Measurements from ENCODE around the gene PRDM5.

Gene PRDM5

DNA sequence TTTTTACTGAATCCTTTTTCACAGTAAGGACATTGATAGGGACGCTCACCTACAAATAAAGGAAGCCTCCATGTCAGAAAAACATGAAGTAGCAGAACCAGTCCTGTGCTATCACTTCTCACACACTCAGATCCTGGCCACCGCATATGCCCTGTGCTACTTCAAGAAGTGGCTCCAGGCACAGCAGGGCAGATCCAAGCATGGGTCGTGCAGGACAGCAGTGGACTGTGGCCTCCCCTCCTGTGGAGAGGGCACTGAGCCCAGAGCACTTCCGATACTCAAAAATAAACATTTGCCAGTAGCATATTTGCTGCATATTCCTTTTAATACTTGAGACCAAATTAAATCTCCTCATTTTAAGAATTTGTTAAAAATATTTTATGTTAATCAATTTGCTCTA is 167.9 kb downstream of the PRDM5 start:
- TF ChIP-seq EGR1 (IDR thresholded peaks at IDR 0.05), result no peak
- TF ChIP-seq TAF1 (IDR thresholded peaks at IDR 0.05; ENCODE audit: low read depth), result no peak
- TF ChIP-seq FOXM1 (IDR thresholded peaks at IDR 0.05; ENCODE audit: borderline replicate concordance, low read depth), result no peak
- no peak for TF ChIP-seq ZBTB7A (IDR thresholded peaks at IDR 0.05; ENCODE audit: low read depth)
- no peak for TF ChIP-seq TCF12 (IDR thresholded peaks at IDR 0.05; ENCODE audit: low read depth)
- no peak for TF ChIP-seq RAD21 (IDR thresholded peaks at IDR 0.05; ENCODE audit: low read depth)
- TF ChIP-seq YY1 (IDR thresholded peaks at IDR 0.05; ENCODE audit: low read depth), result no peak
- no peak for TF ChIP-seq EP300 (IDR thresholded peaks at IDR 0.05; ENCODE audit: borderline replicate concordance)
- TF ChIP-seq CREB1 (IDR thresholded peaks at IDR 0.05; ENCODE audit: low read depth), result no peak
- TF ChIP-seq, protein P1, sequence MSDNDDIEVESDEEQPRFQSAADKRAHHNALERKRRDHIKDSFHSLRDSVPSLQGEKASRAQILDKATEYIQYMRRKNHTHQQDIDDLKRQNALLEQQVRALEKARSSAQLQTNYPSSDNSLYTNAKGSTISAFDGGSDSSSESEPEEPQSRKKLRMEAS (IDR thresholded peaks at IDR 0.05), result no peak
- TF ChIP-seq CEBPB (IDR thresholded peaks at IDR 0.05), result no peak
- no peak for TF ChIP-seq NFIC (IDR thresholded peaks at IDR 0.05)
- TF ChIP-seq, protein P2, sequence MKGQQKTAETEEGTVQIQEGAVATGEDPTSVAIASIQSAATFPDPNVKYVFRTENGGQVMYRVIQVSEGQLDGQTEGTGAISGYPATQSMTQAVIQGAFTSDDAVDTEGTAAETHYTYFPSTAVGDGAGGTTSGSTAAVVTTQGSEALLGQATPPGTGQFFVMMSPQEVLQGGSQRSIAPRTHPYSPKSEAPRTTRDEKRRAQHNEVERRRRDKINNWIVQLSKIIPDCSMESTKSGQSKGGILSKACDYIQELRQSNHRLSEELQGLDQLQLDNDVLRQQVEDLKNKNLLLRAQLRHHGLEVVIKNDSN (IDR thresholded peaks at IDR 0.05), result no peak
- TF ChIP-seq, protein P3, sequence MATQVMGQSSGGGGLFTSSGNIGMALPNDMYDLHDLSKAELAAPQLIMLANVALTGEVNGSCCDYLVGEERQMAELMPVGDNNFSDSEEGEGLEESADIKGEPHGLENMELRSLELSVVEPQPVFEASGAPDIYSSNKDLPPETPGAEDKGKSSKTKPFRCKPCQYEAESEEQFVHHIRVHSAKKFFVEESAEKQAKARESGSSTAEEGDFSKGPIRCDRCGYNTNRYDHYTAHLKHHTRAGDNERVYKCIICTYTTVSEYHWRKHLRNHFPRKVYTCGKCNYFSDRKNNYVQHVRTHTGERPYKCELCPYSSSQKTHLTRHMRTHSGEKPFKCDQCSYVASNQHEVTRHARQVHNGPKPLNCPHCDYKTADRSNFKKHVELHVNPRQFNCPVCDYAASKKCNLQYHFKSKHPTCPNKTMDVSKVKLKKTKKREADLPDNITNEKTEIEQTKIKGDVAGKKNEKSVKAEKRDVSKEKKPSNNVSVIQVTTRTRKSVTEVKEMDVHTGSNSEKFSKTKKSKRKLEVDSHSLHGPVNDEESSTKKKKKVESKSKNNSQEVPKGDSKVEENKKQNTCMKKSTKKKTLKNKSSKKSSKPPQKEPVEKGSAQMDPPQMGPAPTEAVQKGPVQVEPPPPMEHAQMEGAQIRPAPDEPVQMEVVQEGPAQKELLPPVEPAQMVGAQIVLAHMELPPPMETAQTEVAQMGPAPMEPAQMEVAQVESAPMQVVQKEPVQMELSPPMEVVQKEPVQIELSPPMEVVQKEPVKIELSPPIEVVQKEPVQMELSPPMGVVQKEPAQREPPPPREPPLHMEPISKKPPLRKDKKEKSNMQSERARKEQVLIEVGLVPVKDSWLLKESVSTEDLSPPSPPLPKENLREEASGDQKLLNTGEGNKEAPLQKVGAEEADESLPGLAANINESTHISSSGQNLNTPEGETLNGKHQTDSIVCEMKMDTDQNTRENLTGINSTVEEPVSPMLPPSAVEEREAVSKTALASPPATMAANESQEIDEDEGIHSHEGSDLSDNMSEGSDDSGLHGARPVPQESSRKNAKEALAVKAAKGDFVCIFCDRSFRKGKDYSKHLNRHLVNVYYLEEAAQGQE (IDR thresholded peaks at IDR 0.05; ENCODE audit: low read depth), result no peak
- no peak for TF ChIP-seq TEAD4 (IDR thresholded peaks at IDR 0.05)

DNA sequence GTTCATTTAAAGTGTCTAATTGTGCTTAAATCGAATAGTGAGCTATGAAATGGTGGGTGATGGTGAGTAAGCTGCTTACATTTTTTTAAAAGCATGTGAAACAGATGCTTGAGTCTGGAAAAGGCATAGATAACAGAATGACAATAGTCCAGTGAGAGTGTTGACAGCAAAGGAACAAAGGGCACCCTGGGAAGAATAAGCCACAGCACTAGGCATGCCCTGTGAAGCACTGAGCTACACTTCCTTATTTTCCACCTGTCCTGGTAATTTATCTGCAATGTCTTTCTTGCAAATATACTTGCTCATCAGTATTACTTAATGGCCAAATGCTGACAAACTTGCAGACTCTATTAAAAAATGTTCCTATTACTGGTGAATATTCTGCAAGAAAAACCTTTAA is 168.7 kb downstream of the PRDM5 start:
- no peak for TF ChIP-seq YY1 (IDR thresholded peaks at IDR 0.05; ENCODE audit: low read depth)
- no peak for TF ChIP-seq CREB1 (IDR thresholded peaks at IDR 0.05; ENCODE audit: low read depth)
- TF ChIP-seq, protein P2 (IDR thresholded peaks at IDR 0.05), result no peak
- TF ChIP-seq EP300 (IDR thresholded peaks at IDR 0.05; ENCODE audit: borderline replicate concordance), result no peak
- TF ChIP-seq TCF12 (IDR thresholded peaks at IDR 0.05; ENCODE audit: low read depth), result no peak
- TF ChIP-seq, protein P3 (IDR thresholded peaks at IDR 0.05; ENCODE audit: low read depth), result no peak
- TF ChIP-seq RAD21 (IDR thresholded peaks at IDR 0.05; ENCODE audit: low read depth), result no peak
- TF ChIP-seq NFIC (IDR thresholded peaks at IDR 0.05), result no peak
- no peak for TF ChIP-seq EGR1 (IDR thresholded peaks at IDR 0.05)
- TF ChIP-seq, protein P1 (IDR thresholded peaks at IDR 0.05), result no peak
- TF ChIP-seq TAF1 (IDR thresholded peaks at IDR 0.05; ENCODE audit: low read depth), result no peak
- TF ChIP-seq FOXM1 (IDR thresholded peaks at IDR 0.05; ENCODE audit: borderline replicate concordance, low read depth), result no peak
- TF ChIP-seq TEAD4 (IDR thresholded peaks at IDR 0.05), result no peak

DNA sequence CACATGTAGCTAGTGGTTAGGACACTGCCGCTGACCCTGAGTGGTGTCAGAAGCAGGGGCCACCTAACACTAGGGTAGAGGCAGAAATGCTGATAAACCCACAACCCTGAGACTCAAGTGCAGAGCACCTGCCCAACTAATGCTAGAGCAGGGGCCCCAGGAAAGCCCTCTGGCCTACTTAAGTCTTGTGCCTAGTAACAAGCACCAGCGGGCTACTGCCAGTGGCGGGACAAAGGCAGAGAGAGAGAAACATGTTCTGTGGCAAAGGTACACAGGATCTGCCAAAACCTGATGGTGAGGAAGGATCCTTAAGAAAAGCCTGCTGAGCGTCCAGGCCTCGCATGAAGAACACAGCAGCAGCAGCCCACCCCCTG is 172.4 kb downstream of the PRDM5 start:
- TF ChIP-seq RAD21 (IDR thresholded peaks at IDR 0.05; ENCODE audit: low read depth) (no peak), EP300 (IDR thresholded peaks at IDR 0.05; ENCODE audit: borderline replicate concordance) (no peak), EGR1 (IDR thresholded peaks at IDR 0.05) (no peak), CEBPB (IDR thresholded peaks at IDR 0.05) (no peak), TEAD4 (IDR thresholded peaks at IDR 0.05) (no peak), TCF12 (IDR thresholded peaks at IDR 0.05; ENCODE audit: low read depth) (no peak)
- TF ChIP-seq, protein P1 (IDR thresholded peaks at IDR 0.05), result no peak

DNA sequence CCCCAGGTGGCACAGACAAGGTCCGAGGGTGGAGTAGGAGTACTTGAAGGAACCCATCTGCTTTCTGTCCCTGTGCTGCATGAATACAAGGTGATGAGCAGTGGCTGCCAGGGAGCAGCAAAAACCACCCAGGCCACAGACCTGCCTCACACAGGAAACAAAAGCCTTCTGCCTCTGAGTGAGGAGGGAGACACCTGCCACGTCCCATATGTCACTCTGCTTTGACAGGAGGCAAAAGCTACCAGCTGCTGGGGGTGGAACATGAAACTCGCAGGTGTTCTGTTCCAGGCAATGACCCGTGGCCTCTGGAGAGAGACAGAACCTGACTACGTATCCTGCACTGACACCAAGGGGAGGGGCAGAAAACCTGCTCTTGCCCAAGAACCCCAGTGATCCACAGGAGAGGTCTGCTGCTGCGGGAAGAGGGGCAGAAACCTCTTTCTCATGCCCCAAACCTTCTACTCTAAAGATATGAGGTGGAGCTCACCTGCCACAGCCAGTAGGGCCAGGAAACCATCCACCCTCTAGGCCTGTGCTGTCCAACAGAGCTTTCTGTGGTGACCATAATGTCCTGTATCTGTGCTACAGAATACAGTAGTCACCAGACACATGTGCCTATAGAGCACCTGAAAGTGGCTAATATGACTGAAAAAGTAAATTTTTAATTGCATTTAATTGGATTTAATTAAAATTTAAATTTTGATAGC is 172.9 kb downstream of the PRDM5 start:
- TF ChIP-seq TAF1 (IDR thresholded peaks at IDR 0.05; ENCODE audit: low read depth), result no peak
- TF ChIP-seq, protein P1 (IDR thresholded peaks at IDR 0.05), result no peak

DNA sequence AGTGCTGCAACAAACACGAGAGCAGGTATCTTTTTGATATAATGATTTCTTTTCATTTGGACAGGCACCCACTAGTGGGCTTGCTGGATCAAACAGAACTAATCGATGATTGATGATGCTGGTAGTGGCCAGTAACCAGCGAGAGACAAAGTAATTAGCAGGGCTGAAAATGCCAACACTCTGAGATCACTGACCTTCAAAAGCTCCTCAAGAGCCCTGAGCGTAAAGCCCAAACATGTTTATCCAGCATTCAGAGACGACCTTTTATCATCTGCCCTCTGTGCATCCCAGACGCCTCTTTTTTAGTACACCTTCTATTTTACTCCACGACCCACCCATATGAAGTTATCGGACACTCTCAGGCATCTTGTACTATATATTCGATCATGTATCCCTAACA is 186.2 kb downstream of the PRDM5 start:
- TF ChIP-seq NFIC (IDR thresholded peaks at IDR 0.05), result no peak
- no peak for TF ChIP-seq ZBTB7A (IDR thresholded peaks at IDR 0.05; ENCODE audit: low read depth)
- TF ChIP-seq, protein P2 (IDR thresholded peaks at IDR 0.05), result no peak
- TF ChIP-seq TEAD4 (IDR thresholded peaks at IDR 0.05), result no peak
- TF ChIP-seq YY1 (IDR thresholded peaks at IDR 0.05; ENCODE audit: low read depth), result no peak
- no peak for TF ChIP-seq TCF12 (IDR thresholded peaks at IDR 0.05; ENCODE audit: low read depth)
- TF ChIP-seq, protein P1 (IDR thresholded peaks at IDR 0.05), result no peak
- TF ChIP-seq CREB1 (IDR thresholded peaks at IDR 0.05; ENCODE audit: low read depth), result no peak
- no peak for TF ChIP-seq CEBPB (IDR thresholded peaks at IDR 0.05)
- no peak for TF ChIP-seq RAD21 (IDR thresholded peaks at IDR 0.05; ENCODE audit: low read depth)
- TF ChIP-seq EP300 (IDR thresholded peaks at IDR 0.05; ENCODE audit: borderline replicate concordance), result no peak
- TF ChIP-seq EGR1 (IDR thresholded peaks at IDR 0.05), result no peak
- no peak for TF ChIP-seq FOXM1 (IDR thresholded peaks at IDR 0.05; ENCODE audit: borderline replicate concordance, low read depth)
- TF ChIP-seq, protein P3 (IDR thresholded peaks at IDR 0.05; ENCODE audit: low read depth), result no peak
- TF ChIP-seq TAF1 (IDR thresholded peaks at IDR 0.05; ENCODE audit: low read depth), result no peak
